Lower leg skin (tissue), 3 donors: ENCODE data around the gene TICAM1.

Experiments used
- POLR2A ChIP-seq, 2 donors: fragments of 450-650 bp; IDR thresholded peaks; one replicate each; pipeline ENCODE4 v1.6.1; 2016 to 2017; ENCODE audit warnings: antibody characterized with exemption in 2 of 2, mild to moderate bottlenecking in 1 of 2, moderate library complexity in 1 of 2
- TF ChIP-seq, protein P1 (sequence below), 3 donors: fragments of 450-650 bp; IDR thresholded peaks; one replicate each; pipeline ENCODE4 v1.5.1; 2016; ENCODE audit warnings: antibody characterized with exemption in 3 of 3, mild to moderate bottlenecking in 3 of 3, moderate library complexity in 2 of 3

DNA sequence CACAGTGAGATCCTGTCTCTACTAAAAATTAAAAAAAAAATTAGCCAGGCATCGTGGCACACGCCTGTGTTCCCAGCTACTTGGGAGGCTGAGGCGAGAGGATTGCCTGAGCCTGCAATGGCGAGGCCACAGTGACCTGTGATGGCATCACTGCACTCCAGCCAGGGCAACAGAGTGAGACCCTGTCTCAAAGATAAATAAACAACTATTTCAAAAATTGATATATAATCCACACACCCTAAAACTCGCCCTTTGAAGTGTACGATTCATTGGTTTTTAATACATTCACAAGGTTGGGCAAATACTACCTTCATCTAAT lies 12.1 kb upstream of the TICAM1 start:
- no peak for TF ChIP-seq POLR2A (IDR thresholded peaks at IDR 0.05)
- TF ChIP-seq, protein P1, sequence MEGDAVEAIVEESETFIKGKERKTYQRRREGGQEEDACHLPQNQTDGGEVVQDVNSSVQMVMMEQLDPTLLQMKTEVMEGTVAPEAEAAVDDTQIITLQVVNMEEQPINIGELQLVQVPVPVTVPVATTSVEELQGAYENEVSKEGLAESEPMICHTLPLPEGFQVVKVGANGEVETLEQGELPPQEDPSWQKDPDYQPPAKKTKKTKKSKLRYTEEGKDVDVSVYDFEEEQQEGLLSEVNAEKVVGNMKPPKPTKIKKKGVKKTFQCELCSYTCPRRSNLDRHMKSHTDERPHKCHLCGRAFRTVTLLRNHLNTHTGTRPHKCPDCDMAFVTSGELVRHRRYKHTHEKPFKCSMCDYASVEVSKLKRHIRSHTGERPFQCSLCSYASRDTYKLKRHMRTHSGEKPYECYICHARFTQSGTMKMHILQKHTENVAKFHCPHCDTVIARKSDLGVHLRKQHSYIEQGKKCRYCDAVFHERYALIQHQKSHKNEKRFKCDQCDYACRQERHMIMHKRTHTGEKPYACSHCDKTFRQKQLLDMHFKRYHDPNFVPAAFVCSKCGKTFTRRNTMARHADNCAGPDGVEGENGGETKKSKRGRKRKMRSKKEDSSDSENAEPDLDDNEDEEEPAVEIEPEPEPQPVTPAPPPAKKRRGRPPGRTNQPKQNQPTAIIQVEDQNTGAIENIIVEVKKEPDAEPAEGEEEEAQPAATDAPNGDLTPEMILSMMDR (IDR thresholded peaks at IDR 0.05): no peak
